GM12874 (cell line): Measurements from ENCODE around the gene ZNF569.

ENCODE experiments used
- TF ChIP-seq, protein P1 (sequence below): IDR thresholded peaks from 2 replicates; pipeline ENCODE4 v1.5.1; 2011; ENCODE audit warnings: low read depth, mild to moderate bottlenecking, control low read depth, low read length, moderate library complexity; ENCODE audit not compliant: insufficient read depth

The ZNF569 gene

DNA sequence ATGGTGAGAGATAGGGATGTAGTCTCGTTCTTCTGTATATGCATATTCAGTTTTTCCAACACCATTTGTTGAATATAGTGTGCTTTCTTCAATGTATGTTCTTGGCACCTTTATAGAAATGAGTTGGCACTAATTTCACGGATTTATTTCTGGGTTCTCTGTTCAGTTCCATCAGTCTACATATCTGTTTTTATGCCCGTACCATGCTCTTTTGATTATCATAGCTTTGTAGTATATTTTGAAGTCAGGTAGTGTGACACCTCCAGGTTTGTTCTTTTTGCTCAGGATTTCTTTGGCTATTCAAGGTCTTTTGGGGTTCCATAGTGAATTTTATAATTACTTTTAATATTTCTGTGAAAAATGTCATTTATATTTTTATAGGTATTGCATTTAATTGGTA lies 25.0 kb upstream of the ZNF569 start:
- TF ChIP-seq, protein P1, sequence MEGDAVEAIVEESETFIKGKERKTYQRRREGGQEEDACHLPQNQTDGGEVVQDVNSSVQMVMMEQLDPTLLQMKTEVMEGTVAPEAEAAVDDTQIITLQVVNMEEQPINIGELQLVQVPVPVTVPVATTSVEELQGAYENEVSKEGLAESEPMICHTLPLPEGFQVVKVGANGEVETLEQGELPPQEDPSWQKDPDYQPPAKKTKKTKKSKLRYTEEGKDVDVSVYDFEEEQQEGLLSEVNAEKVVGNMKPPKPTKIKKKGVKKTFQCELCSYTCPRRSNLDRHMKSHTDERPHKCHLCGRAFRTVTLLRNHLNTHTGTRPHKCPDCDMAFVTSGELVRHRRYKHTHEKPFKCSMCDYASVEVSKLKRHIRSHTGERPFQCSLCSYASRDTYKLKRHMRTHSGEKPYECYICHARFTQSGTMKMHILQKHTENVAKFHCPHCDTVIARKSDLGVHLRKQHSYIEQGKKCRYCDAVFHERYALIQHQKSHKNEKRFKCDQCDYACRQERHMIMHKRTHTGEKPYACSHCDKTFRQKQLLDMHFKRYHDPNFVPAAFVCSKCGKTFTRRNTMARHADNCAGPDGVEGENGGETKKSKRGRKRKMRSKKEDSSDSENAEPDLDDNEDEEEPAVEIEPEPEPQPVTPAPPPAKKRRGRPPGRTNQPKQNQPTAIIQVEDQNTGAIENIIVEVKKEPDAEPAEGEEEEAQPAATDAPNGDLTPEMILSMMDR, result no peak

DNA sequence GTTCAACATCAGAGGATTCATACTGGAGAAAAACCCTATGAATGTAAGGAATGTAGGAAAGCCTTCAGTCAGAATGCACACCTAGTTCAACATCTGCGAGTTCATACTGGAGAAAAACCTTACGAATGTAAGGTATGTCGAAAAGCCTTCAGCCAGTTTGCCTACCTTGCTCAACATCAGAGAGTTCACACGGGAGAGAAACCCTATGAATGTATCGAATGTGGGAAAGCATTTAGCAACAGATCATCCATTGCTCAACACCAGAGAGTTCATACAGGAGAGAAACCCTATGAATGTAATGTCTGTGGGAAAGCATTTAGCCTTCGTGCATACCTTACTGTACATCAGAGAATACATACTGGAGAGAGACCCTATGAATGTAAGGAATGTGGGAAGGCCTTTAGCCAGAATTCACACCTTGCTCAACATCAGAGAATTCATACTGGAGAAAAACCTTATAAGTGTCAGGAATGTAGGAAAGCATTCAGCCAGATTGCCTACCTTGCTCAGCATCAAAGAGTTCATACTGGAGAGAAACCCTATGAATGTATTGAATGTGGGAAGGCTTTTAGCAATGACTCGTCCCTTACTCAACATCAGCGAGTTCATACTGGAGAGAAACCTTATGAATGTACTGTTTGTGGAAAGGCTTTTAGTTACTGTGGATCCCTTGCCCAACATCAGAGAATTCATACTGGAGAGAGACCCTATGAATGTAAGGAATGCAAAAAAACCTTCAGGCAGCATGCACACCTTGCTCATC lies 17.3 kb upstream of the ZNF569 start:
- TF ChIP-seq, protein P1, result no peak

DNA sequence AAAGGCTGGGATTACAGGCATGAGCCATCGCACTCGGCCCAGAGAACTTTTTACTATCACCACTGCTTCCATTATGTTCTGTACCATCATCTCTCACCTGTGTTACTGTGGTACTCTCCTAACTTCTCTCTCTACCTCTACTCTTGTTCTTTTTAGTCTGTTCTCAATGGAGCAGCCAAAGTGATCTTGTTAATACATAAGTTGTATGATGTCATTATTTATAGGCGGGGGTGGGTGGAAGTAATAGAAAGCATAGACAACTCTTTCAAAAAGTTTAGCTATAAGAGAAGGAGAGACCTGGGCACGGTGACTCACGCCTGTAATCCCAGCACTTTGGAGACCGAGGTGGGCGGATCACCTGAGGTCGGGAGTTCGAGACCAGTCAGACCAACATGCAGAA lies 4.9 kb upstream of the ZNF569 start:
- TF ChIP-seq, protein P1, result no peak

DNA sequence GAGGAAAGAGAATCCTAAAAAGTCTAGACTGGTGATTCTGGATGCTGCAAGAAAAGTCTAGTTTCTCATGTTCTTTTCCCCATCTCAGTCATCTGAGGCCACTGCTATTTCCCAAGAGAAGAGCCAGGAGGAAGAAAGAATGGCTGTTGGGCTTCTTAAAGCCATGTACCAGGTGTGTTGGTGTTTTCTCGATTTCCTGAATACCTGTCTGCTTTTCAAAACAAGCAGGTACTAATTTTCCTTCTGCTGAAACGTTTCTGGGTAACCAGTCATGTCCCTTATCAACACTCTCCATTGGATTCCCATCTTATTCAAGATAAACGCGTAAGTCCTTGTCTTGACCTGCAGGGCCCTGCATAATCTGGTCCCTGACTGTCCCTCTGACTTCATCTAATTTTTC lies 3.0 kb upstream of the ZNF569 start:
- TF ChIP-seq, protein P1, result no peak

DNA sequence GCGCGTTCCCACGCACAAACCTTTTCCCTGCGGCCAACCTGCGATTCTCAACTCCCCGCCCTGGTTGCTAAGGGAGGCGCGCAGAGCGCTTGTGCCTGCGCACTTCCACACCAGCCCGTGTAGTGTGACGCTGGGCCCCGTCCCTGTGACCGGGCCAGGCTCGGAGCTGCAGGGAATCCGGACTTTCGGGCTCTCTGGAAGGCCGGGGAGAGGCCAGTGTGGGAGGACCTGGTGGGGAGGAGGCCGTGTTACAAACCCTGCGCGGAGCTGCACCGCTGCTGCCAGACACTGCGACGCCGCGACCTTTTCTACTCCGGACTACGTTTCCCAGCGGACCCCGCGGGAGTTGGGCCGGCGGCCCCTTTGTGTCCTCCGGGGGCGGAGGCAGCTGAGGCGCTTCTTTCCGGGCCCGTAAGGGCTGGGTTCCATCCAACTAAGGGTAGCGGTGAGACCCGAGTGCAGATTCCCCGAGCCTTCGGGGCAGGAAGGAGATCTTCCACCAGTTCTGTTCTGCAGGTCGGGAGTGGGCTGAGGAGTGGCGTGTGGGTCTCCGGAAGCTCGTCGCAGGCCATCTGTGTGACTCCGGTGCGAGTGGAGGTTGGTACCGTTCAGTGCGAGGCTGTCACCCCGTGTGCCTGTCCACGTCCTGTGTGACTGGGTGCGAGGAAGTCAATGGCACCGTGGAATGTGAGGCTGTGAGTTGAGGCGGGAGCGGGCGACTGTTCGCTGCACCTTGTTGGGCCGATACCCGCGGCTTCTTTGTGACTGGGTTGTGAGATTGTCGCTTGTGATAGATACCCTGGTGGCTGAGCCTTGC lies 1.9 kb upstream of the ZNF569 start, which contains the start of gene ZNF570:
TSS of gene ZNF570 (plus strand) at position 396 of the 817 bp plus-strand sequence. CDS start 999 bp downstream, outside the sequence.
- TF ChIP-seq, protein P1, result no peak

DNA sequence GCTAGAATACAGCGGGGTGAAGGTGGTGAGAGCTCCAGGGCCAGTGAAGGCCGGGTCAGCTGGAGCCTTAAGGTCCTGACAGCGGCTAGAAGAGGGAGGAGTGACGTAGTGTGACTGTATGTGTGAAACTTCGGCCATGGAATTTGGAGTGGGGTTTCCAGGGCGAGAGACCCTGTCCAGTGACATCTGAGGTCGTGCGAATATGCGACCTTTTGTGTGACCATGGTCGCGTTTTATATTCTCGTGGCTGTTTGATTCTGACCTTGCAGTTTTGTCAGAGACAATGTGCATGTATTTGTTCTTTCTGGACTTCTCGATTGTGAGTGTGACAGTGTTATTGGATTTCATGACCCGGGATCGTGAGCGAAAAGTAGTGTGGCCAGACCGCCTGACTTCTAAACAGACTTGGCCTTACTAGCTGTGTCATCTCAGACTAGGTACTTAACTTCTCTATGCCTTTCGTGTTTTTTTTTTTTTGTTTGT lies 405 bp upstream of the ZNF569 start:
- TF ChIP-seq, protein P1, result no peak

DNA sequence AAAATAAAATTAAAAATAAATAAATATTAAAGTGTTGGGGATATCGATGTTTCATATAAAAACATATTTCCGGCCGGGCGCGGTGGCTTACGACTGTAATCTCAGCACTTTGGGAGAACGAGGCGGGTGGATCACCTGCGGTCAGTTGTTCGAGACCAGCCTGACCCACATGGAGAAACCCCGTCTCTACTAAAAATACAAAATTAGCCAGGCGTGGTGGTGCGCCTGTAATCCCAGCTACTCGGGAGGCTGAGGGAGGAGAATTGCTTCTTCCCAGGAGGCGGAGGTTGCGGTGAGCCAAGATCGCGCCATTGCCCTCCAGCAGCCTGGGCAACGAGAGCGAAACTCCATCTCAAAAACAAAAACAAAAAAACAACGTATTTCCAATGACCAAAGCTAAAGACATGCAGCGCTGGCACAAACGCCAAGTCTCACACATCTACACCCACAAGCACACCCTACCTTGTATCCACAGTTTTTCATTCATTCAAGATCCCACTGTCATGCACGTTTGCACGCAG lies 907 bp downstream of the ZNF569 start:
- TF ChIP-seq, protein P1, result no peak
